Measurements from ENCODE around the gene EPHA2.

GRCh38 chr1:16149702-16150488, 6.0 kb downstream of the EPHA2 start:
- TF ChIP-seq, protein P1, sequence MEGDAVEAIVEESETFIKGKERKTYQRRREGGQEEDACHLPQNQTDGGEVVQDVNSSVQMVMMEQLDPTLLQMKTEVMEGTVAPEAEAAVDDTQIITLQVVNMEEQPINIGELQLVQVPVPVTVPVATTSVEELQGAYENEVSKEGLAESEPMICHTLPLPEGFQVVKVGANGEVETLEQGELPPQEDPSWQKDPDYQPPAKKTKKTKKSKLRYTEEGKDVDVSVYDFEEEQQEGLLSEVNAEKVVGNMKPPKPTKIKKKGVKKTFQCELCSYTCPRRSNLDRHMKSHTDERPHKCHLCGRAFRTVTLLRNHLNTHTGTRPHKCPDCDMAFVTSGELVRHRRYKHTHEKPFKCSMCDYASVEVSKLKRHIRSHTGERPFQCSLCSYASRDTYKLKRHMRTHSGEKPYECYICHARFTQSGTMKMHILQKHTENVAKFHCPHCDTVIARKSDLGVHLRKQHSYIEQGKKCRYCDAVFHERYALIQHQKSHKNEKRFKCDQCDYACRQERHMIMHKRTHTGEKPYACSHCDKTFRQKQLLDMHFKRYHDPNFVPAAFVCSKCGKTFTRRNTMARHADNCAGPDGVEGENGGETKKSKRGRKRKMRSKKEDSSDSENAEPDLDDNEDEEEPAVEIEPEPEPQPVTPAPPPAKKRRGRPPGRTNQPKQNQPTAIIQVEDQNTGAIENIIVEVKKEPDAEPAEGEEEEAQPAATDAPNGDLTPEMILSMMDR (IDR thresholded peaks at IDR 0.05; ENCODE audit: low read depth, low read length, missing input control) = no peak
- TF ChIP-seq TAF1 (conservative IDR thresholded peaks at IDR 0.05) (no peak), SP1 (IDR thresholded peaks at IDR 0.05) (no peak)
- TF ChIP-seq, protein P2, sequence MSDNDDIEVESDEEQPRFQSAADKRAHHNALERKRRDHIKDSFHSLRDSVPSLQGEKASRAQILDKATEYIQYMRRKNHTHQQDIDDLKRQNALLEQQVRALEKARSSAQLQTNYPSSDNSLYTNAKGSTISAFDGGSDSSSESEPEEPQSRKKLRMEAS (IDR thresholded peaks at IDR 0.05) = no peak

Data from liver (tissue), 3 donors.